Skin of body (tissue), 2 donors: Measurements from ENCODE around the gene UBE3C. TPM values are rescaled to one million over a fixed set of nuclear protein-coding genes. Genes with fewer than 3 reads are reported as not detected.

Experiments
- DNase-seq: peaks from one replicate; lab custom pipeline; 2025; lab: John Stamatoyannopoulos, UW
- total RNA-seq: library from RNA; depleted of rRNA; stranded (reverse); fragments of >200 nt; gene quantifications from one replicate; pipeline ENCODE4 v1.2.3, GENCODE V29; 2014

Gene UBE3C
- total RNA-seq, 1 donor from 2014 or later, result 77.1 TPM

DNA sequence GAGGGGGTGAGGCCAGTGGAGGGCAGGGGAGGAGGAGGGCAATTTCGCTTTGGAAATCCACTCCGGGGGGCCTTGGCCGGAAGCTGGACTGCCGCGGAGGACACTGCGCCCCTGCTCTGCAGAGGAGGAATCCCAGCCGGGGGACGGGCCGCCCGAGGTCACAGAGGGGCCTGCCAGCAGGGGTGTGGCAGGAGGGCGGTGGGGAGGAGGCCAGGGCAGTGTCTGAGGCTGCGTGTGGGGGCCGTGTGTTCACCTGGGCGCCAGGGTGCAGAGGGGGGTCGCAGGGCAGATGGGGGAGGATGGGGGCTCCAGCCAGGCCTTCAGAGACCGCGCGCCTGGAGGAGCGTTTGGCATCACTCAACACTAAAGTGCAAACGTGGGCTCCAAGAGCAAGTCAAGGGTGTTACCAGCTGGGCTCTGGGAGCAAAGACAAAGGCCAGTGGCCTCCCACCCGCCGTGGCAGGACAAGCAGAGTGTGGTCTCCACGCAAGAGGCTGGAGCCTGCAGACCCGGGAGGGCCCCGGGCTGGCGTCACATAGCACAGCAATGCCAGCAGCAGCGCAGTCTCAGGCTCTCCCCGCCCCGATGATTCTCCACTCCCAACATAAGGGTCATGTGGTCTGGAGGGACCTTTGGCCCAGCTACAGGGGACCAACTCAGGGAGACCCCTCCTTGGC, 152.8 kb downstream of the UBE3C start:
- no peak for DNase-seq

DNA sequence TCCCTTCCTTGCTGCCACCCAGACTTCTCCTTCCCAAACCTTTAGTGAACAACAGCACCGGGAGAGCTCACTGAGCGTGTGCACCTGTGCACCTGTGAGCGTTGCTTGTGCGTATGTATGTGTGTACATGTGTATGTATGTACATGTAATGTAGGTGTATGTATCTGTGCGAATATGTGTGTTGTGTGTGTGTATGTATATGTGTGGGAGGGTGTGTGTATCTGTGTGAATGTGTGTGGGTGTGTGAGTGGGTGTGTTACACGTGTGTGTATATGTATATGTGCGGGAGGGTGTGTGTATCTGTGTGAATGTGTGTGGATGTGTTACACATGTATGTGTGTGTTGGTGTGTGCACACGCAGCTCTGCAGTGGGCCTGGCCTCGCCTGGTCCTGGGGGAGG, 153.5 kb downstream of the UBE3C start:
- DNase-seq, result no peak

DNA sequence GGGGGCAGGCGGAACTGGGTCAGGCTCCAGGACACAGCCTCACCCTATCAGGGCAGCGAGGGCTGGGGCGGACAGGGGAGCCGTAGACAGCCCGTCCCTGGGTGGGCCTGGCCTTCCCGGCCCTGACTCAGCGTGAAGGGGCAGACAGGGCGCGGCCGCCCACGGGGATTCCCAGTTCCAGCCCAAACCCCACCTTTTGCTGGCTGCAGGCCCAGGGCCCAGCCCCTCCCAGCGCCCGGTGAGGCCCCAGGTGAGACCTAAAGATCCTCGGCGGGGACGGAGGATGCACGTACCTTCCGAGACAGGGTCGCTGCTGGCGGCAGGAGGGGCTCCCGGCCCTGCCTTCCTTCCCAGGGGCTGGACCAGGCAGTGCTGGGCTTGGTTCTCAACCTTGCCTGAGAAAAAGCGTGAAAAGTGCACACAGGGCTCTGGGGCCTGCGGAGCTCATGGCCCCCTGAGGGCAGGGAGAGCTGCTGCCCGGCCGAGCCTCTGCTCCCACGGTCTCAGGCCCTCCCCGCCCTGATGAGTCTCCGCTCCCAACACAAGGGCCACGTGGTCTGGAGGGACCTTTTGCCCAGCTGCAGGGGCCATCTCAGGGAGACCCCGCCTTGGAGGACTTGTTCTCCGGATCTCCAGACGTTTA, 154.2 kb downstream of the UBE3C start:
- DNase-seq, result no peak

DNA sequence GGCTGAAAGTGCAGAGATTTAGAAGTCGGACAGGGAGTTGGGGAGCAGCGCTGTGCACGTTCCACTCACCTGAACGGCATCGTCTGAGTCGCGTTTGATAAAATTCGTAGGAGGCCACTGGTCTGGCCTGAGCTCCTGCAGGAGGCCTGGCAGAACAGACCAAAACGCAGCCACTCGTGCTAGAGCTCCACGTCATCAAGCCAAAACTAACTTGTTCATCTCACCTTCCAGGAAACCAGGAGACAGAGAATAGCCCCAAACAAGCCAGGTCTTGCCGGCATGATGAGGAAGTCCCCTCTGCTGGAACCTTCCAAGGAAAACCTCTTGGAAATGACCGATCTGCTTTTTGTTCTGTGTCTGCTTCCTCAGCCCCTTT, 154.7 kb downstream of the UBE3C start:
- DNase-seq, result no peak

DNA sequence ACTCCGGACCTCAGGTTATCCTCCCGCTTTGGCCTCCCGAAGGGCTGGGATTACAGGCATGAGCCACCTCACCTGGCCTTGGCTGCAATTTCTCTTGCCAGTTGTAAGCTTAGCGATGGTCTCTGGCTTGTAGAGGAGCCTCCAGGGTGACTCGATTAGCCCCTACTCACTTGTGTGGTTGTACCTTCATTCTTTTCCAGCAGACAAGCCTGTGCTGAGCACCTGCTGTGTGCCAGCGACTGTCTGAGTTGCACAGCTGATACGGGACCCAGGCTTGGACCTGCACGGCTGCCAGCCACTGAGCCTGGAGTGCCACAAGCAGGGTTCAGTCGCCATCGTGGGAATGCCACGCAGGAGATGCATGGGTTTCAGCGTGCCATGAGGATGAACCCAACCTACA, 156.0 kb downstream of the UBE3C start:
- no peak for DNase-seq

DNA sequence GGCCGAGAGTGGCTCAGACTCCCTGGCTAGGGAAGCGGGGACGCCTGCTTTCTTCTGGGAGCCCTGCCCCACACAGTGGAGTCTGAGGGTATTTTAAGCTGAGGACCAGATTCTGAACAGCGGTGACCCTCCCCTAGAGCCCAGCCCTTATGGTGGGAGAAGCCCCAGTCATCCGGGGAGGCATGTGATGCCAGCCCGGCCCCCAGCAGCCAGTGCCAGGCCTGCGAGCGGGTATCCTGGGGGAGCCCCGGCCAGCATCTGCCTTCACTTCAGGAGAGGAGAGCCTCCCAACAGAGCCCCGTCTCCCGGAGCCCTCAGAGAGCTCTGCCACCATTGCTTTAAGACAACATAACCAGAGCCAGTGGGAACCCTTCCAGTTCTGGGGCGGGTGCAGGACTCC, 156.6 kb downstream of the UBE3C start:
- DNase-seq, result no peak

DNA sequence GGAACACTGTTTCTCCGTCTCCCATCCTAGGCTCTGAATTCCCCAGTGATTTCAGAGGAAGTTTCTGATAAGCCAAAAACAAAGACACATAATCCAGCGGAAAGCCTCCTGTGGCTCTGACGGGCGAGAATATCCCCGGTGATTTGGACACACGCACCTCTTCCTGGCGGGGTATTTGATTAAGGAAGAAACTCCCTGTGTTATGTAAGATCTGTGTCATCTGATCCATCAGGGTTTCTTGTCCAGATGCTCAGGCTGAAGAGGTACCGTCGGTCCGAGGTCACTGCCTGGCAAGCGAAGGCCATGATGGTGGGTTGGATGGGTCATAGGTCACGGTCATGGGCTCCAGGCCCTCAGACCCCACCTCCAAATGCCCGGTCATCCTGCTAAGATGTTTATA, 158.5 kb downstream of the UBE3C start:
- DNase-seq, result no peak

DNA sequence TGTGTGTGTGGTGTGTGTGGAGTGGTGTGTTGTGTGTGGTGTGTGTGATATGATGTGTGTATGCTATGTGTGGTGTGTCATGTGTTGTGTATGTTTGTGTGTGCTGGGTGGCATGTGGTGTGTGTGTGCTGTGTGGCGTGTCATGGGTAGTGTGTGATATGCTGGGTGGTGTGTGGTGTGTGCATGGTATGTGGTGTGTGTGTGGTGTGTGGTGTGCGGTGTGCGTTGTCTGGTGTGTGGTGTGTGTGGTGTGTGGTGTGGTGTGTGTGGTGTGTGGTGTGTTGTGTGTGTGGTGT, 160.5 kb downstream of the UBE3C start:
- no peak for DNase-seq

DNA sequence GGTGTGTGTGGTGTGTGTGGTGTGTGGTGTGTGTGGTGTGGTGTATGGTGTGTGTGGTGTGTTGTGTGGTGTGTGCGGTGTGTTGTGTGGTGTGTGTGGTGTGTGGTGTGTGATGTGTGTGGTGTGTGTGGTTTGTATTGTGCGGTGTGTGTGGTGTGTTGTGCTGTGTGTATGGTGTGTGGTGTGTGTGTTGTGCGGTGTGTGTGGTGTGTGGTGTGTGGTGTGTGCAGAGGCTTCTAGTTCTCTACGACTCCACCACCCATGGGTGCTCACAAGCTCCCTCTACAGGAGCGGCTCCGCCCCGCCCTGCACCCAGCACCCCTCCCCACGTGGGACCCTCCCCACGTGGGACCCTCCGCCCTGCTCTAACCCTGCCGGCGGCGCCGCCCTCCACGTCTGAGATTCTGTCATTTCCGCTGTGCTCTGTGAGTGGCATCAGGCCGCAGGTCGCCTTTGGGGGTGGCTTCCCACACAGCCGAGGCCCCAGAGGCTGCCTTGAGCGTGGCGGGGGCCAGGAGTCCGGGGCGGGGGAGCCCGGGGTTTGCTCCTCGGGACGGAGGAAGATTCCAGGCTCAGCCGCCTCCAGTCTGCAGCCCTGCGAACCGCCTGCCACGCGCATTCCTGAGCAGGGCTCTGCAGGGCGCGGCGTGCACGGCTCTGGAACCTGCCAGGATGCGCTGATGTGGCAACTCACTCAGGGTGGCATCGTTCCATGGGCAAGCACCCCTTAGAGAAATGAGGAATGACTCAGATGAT, 161.1 kb downstream of the UBE3C start:
- DNase-seq, result no peak

DNA sequence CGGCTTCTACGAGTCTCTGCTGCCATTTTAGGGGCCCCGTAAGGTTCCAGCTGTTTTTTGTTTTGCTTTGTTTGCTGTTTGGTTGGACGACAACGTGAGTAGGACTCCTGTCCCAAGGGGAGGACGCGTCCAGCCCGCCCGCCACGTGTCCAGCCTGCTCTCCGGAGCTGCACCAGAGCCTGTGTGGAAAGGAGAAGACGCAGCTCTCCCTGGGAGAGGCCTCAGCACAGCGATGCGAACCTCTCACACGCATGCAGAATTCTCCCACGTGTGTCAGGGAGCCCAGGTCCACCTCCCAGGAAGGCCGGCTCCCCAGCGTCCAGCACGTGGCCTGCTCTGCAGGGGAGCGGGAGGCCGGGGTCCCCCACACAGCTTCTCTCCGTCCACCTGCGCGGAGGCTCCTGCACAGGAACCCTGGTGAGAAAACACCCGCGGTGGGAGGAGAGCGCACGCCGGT, 161.7 kb downstream of the UBE3C start:
- no peak for DNase-seq

DNA sequence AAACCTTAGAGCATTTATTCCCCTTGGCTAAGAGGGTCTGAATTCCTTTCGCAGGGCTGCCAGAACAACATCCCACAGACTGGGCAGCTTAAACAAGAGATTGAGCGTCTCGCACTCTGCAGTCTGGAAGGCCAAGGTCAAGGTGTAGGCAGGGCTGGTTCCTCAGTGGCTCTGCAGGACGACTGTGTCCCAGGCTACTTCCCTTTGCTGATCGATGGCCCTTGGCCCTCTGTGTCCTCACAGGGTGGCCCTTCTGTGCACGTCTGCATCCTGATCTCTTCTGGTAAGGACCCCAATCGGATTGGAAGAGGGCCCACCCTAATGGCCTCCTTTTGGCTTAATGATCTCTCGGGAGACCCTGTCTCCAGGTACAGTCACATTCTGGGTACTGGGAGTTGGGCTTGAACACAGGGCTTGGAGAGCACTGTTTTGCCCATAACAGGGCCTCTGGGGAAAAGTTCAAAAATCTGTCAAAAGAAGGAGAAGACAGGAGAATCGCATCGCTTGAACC, 162.9 kb downstream of the UBE3C start:
- no peak for DNase-seq

DNA sequence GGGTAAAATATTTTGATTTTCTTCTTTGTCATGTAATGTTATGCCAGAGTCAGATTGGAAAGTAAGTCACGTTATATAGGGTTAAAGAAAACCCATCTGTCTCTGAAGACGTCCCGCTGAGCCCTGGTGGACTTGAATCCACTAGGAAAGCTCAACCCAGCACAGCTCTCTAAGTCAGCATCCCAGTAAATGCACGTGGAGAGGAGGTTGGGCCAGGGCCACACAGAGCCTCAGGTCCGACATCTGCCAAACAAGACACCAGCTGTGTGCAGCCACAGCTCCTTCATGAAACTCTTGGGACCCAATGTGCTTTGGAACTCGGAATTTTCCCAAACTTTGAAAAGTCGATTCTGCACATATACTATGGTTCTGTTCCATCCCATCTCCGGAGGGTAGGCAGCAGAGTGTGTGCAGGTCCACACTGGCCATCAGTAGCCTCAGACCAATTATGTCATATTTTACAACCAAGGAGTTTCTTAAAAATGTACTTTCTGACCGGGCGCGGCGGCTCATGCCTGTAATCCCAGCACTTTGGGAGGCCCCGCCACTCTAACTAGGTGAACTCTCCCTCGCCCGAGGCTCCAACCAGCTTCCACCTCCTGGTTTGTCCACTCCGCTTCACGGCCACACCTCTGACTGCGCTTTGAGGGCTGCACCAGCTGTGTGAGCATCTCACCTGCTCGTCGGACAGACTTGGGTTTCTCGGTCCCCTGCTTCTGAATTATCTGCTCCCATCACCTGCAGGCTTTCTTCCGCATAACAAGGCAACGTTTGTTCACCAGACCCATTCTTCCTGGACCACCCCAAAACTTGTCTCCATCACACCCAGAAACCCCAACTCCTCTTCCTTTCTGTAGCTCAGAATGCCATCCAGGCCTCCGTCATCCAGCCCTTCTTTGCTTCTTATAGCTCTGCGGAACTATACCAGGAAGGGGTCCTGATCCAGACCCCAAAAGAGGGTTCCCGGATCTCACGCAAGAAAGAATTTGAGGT, 168.4 kb downstream of the UBE3C start:
- DNase-seq, result no peak

DNA sequence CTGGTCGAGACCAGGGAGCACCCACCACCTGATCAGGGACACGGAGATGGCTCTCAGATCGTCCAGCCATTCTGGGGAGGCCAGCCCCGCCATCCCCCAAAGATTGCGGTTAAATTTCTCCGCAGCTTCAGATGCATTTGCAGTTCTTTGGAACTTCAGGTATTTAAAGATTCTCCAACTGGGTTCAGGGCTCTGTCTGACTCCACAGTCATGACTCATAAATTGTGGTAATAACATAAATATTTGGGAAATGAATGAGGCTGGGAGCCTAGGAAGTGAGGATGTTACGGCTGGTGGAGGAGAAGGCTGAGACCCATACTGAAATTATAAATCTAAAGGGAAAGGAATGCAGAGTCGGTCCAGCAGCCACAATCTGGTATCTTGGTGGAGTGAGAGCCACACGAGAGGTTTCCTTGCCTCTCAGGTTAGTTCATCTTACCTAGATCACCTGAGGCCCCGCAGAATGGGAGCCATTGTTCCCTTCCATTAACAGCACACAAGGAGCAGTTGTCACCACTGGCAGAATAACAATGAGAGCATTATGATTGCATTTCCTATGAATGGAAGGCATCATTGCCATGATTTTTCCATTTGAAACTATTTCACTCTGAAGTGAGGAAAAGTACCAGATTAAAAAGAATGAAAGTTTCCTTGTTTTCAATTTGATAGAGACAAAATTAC, 171.4 kb downstream of the UBE3C start:
- DNase-seq, result peak; percentile 30

DNA sequence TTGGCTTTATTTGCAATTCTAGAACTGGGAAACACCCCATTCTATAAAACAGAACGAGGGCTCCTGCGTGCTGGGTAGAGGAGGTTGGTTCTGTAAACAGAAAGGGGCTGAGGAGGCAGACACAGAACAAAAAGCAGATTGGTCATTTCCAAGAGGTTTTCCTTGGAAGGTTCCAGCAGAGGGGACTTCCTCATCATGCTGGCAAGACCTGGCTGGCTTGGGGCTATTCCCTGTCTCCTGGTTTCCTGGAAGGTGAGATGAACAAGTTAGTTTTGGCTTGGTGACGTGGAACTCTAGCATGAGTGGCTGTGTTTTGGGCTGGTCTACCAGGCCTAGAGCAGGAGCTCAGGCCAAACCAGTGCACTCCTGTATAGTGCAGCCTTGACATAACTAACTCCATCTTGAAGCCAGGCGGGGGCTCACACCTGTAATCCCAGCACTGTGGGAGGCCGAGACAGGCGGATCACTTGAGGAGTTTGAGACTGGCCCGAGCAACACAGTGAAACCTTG, 172.0 kb downstream of the UBE3C start:
- no peak for DNase-seq

DNA sequence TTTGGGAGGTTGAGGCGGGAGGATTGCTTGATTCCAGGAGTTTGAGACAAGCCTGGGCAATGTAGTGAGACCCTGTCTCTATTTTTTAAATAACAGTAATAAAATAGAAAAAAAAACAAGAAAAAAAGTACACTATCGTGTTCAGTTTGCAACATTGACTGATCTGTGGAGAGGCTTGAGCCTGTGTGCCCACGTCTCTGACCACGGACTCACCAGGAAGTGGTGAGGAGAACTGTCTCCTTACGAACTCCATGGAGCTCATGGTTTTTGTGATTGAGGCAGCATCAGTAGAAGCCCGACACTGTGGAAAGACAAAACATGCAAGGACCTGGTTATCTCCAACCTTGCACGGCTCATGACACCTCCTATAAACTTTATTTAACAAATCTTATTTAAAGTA, 174.2 kb downstream of the UBE3C start:
- no peak for DNase-seq

DNA sequence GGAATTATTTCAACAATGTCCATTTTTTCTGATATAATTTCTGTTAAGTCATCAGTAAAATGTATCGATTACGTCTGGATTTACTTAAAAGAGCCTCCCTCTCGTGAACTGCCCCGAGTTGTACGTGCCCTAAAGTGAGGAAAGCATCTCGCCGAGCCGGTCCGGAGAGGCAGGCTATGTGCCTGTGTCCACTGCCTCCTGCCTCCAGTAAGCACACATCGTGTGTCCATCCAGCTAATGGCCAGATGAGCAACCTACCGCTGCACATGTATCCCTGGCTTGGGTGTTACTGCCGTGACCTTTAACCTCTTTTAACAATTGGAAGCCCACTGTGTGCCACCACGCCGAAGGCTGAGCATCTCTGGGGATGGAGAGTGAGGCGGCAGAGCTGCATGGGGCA, 174.9 kb downstream of the UBE3C start:
- DNase-seq, result no peak

DNA sequence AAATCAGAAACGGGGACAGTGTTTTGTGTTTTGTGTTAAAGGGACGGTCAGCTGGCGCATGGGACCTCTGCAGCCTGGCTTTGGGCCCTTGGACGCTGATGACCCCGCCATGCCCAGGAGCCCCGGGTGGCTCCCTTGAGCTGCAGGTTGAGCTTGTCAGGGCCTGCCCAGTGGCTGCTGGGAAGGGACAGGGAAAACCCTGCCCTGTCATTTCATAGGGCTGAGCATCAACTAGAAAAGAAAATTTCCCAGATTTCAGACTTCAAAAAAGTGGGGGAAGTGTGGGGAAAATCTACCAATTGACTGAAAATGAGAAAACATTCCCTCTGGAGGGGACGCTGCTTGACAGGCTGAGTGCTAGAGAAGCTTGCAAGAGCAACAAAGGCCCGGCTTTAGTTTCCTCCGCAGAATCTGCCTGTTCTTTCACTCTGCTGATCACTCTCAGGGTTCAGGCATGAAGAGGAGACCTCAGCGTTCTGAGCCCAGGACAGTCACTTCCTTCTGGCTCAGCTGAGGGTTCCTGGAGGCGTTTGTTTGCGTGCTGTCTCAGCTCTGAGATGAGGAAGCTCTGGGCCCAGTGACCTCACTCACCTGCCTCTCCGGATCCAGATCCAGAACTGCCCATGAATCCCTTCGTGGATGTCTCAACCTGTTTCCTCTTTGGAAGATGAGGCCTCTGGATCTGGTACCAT, 179.4 kb downstream of the UBE3C start:
- no peak for DNase-seq
